ENCODE data around the gene HGFAC.

The HGFAC gene

GRCh38 chr4:3493720-3494461 lies 52.1 kb downstream of the HGFAC start:
- DNase-seq (ENCODE audit: low read depth, low spot score): no peak
- POLR2A ChIA-PET: no interaction called here
- no peak overlapping the region for H3K4me3 ChIP-seq (ENCODE audit: low read depth, low read length)
- CTCF ChIA-PET: interaction anchor here (0.8 to 1.6 kb wide), 2 partner anchors 14 to 21 kb away, joined by 3 to 17 read pairs; no protein-coding TSS in a partner anchor
- TF ChIP-seq CTCF (IDR thresholded peaks at IDR 0.05; ENCODE audit: insufficient read depth, low read length, missing control alignments): no peak

- TF ChIP-seq CTCF (IDR thresholded peaks at IDR 0.05; ENCODE audit: insufficient read depth, low read length, missing control alignments): no peak
- POLR2A ChIA-PET: no interaction called here
- no peak overlapping the region for H3K4me3 ChIP-seq (ENCODE audit: low read depth, low read length)
- DNase-seq (ENCODE audit: low read depth, low spot score): no peak
- CTCF ChIA-PET: interaction anchor here (0.8 to 1.6 kb wide), 2 partner anchors 14 to 20 kb away, joined by 3 to 17 read pairs; no protein-coding TSS in a partner anchor
Measured at GRCh38 chr4:3494462-3494871, 52.7 kb downstream of the HGFAC start.

GRCh38 chr4:3495204-3495975 lies 53.6 kb downstream of the HGFAC start:
- ChIA-PET CTCF (interaction anchor here (1.2 kb wide), 1 partner anchor 14 kb away, joined by 11 read pairs; no protein-coding TSS in a partner anchor), POLR2A (no interaction called here)
- no peak for DNase-seq (ENCODE audit: low read depth, low spot score)
- H3K4me3 ChIP-seq (ENCODE audit: low read depth, low read length): no peak overlapping the region
- TF ChIP-seq CTCF (IDR thresholded peaks at IDR 0.05; ENCODE audit: insufficient read depth, low read length, missing control alignments): no peak

- POLR2A ChIA-PET: no interaction called here
- CTCF ChIA-PET: interaction anchor here (1.2 kb wide), 1 partner anchor 15 kb away, joined by 11 read pairs; no protein-coding TSS in a partner anchor
- H3K4me3 ChIP-seq (ENCODE audit: low read depth, low read length): no peak overlapping the region
- TF ChIP-seq CTCF (IDR thresholded peaks at IDR 0.05; ENCODE audit: insufficient read depth, low read length, missing control alignments): no peak
- DNase-seq (ENCODE audit: low read depth, low spot score): no peak
Measured at GRCh38 chr4:3496021-3496420, 54.3 kb downstream of the HGFAC start.

- no peak overlapping the region for H3K4me3 ChIP-seq (ENCODE audit: low read depth, low read length)
- ChIA-PET CTCF (no interaction called here), POLR2A (no interaction called here)
- no peak for TF ChIP-seq CTCF (IDR thresholded peaks at IDR 0.05; ENCODE audit: insufficient read depth, low read length, missing control alignments)
- DNase-seq (ENCODE audit: low read depth, low spot score): no peak
Measured at GRCh38 chr4:3497095-3497494, 55.3 kb downstream of the HGFAC start.

Measured in AG04449 (cell line).